HT-29 (cell line): ENCODE data around the gene CLMN. TPM values are rescaled to one million over a fixed set of nuclear protein-coding genes. Genes with fewer than 3 reads are reported as not detected.

ENCODE experiments used
- DNase-seq: peaks from one replicate; pipeline ENCODE4 v3.0.0-alpha.2; 2015; ENCODE audit warnings: low spot score
- total RNA-seq: library from RNA; depleted of rRNA; stranded (reverse); fragments of >200 nt; shearing (Covaris generic); gene quantifications from 2 replicates; pipeline ENCODE4 v1.2.3, GENCODE V29; 2014

The CLMN gene
- total RNA-seq, 1 experiment from 2014 or later, result 4.4 TPM

- DNase-seq, result no peak
Measured at GRCh38 chr14:95320955-95321600, 1.4 kb upstream of the CLMN start.

- no peak for DNase-seq
Measured at GRCh38 chr14:95320078-95320895, 579 bp upstream of the CLMN start.

GRCh38 chr14:95318399-95319311 lies 1.1 kb downstream of the CLMN start:
- no peak for DNase-seq

DNA sequence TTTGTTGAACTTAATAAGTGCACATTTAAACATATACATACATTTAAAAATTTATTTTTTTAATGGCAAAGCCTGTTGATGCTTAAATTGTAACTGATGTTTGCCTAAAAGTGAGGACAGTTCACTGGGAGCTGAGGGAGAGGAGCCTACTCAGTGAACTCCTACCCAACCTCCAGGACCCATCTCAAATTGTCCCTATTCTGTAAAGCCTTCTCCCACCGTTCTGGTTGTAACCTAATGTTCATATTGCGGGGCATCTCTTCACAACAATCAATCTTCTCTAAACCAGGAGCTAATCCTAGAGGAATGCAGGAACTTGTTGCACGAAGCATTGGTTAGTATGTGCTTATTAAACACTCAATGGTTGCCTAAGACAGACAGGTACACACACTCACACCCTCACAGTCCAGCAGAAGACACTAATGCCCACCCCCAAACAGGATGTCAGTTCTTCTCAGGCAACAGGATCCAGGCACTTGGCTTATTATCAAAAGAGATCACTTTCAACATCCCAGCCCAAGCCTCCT lies 1.8 kb downstream of the CLMN start:
- DNase-seq, result no peak

DNA sequence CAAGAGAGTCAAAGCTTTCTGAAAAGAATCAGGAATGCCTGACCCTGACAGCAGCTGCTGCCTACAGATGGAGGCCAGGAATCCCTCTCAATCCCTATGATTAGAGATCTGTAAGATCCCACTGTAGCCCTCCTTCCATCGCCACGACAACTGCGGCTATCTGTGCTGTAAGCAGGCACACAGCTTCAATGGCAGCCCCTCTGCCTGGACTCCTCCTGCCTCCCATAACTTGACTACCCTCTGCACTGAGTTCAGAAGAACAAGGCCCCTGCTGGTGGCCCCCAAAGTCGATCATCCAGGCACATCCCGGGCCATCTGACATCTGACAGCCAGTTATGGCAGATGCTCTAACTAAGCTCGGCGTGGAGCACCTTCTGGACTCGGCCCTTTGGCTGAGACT lies 2.9 kb downstream of the CLMN start:
- no peak for DNase-seq

DNA sequence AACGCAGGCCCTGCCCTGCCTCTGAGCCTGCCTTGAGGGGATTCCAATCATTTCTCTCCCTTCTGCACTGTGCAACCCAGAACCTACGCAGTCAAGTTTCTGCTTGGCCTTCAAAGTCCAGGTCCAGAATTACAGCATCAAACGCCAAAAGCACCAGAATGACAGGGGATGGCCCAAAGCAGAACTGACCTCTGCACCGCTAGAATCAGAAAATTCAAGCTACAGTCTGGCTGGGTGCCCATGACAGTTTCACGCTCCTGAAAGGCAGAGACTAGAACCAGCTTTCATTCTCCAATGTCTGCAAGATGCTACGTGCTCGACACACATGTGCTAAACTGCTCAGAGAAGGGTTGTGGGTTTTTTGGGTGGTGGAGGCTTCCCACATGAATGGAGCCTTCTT lies 4.1 kb downstream of the CLMN start:
- no peak for DNase-seq

GRCh38 chr14:95315156-95315555 lies 4.6 kb downstream of the CLMN start:
- no peak for DNase-seq

- DNase-seq, result no peak
Measured at GRCh38 chr14:95314609-95315008, 5.1 kb downstream of the CLMN start.

DNA sequence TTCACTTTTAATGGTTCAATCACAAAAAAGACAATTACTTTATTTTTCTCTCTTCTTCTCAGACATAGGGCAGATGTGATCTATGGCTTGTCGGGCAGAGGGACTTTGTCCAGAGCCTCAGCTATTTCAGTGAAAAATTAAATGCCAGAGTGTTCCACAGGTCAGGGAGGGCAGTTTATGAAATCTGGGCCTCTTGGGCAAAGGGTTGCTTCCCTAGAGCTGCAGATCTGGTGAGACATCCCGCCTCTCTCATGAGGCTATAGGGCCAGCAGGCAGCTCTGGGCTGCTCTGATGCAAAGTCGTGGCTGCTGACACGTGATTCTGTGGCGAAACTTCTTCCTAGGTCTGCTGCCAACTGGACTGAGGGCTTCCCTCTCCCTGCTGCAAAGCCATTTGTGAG lies 6.0 kb downstream of the CLMN start:
- DNase-seq, result no peak

GRCh38 chr14:95313190-95313589 lies 6.5 kb downstream of the CLMN start:
- DNase-seq, result no peak

DNA sequence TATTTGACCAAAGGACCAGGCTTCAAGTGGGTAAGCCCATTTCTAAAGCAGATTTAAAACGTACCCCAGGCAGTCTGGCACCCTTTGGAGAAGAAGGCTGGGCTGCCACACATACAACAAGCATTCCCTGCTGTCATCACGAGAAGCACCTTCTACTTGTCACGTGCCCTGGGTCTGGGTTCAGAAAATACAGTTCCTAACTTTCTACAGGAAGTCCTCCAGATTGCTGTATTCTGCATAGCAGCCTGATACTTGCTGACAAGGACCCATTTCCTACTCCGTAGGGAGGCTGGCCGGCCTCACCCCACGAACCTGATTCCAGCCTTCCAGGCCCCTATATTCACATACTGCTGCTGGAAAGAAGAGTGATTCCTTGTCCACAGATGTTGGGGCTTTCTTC lies 7.4 kb downstream of the CLMN start:
- no peak for DNase-seq

GRCh38 chr14:95311752-95312151 lies 8.0 kb downstream of the CLMN start:
- DNase-seq, result no peak

- DNase-seq, result no peak
Measured at GRCh38 chr14:95310635-95311380, 8.9 kb downstream of the CLMN start.

DNA sequence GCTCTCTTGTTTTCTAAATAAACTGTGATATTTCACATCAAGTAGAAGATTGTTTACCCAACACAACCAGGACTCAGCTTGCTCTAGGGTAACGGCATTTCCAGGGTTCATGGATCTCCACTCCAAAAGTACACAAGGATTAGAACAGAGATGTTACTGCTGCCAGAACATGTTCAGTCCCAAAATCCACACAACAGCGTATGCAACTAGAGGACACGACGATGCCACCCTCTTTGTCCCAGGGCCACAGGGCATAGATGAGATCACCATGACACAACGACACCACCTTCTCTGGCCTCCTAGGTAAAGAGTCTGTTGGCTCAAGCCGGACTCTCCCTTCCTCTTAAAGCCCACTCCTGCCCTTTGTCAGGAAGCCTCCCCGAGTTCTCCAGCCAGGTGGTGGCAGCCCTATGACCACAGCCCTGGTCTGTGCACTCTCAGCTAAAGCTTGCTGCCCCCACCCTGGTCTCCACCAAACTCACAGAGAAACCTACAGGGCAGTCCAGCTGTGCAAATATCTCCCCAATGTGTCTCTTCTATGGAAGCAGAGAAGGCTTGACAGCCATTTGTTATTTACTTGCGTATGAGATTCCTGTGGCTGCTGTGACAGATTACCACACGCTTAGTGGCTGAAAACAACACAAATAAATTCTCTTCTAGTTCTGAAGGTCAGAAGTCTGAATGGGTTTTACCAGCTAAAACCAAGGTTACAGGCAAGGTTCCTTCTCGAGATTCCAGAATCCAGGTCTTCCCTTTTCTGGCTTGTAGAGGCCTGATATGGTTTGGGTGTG lies 10.3 kb downstream of the CLMN start:
- DNase-seq, result no peak

DNA sequence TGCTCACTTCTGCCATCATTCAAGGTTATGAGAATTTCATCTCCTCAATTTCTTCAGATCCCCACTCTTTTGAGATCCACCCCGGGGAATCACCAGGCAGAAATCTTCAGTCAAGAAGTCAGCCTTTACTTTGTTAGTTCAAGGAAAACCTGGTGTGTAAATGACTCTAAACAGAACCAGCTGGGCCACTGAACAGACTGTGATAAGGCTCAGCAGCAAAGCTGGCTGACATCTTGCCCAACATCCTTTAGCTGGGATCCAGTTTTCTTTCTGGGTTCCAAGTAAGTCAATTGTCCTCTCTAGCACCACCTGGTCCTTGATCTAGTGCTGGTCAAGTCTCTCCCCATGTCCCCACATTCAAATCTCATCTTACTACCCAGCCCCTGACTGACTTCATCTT lies 11.6 kb downstream of the CLMN start:
- no peak for DNase-seq

- DNase-seq, result no peak
Measured at GRCh38 chr14:95307402-95308041, 12.2 kb downstream of the CLMN start.

DNA sequence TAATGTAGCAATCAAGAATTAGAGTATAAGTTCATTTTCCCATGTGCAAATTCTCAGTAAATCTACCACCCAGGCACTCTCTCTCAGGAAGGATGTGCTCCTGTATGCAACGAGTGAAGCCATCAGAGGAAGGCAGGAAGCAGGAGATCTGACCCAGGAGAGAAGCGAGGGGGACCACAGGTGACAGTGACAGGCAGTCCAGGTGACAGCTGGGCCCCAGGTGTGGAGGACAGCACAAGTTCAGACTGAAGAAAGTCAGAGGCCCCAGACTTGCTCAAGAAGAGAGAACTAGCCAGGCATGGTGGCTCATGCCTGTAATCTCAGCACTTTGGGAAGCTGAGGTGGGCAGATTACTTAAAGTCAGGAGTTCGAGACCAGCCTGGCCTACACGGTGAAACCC lies 13.8 kb downstream of the CLMN start:
- DNase-seq, result no peak

DNA sequence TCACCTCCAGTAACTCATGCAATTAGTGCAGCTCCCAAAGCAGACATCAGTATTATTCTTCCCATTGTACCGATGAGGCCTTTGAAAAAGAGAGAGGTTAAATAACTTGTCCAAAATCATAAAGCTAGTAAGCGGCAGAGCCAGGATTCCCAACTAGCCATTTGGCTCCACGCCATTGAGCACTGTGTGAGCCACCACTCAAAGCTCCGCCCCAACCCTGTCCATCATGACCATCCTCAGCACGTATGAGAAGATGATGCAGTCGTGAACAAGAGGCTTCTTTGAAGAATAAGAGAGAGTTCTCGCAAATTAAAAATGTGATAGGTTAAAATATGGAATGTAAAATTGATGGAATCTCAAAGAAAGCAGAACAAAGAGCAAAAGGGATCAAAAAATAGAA lies 14.6 kb downstream of the CLMN start:
- no peak for DNase-seq

DNA sequence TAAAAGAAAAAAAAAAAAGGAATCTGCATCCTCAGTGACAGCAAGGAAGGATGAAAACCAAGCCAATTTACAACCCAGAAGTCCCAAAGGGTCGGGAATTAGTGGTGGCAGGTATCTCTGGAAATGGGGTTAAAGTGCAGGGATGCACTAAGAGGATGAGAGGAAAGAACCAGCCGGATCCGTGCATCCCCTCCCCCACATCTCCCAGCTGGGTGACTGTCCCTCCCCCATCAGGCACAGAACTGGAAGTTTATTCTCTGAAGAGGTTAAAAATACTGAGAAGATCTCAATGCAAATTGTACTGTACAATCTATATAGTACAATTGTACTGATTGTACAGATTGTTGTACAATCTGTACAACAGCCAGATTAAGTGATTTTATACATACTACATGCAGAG lies 15.4 kb downstream of the CLMN start:
- no peak for DNase-seq

DNA sequence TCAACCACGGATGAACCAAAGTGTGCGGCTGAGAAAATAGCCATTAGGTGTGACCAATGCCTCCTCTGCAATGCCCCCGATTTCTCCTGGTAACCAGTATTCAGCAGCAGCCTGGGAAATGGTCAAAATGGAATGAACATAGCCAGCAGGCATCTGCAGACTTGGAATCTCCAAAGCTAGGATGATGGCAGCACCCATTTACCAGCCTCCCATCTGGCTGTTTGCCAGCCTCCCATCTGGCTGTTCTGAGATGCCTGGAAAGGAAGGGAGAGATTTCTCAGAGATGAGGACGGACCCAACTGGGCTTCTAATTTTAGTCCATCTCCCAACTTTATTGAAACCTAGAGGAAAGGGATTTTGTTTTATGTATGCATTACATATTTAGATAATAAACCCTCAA lies 16.2 kb downstream of the CLMN start:
- DNase-seq, result no peak
